HG02852 (cell line): ENCODE data around the gene TADA1.
A peak's percentile ranks its signal among the peaks of the same experiment; 100 is the strongest.

Experiments
- ATAC-seq: cut with Tn5 transposase; IDR thresholded peaks from one replicate; pipeline ENCODE4 v1.9.1; 2021; ENCODE audit warnings: mild to moderate bottlenecking, moderate library complexity; ENCODE audit not compliant: unreplicated experiment

Gene TADA1, protein sequence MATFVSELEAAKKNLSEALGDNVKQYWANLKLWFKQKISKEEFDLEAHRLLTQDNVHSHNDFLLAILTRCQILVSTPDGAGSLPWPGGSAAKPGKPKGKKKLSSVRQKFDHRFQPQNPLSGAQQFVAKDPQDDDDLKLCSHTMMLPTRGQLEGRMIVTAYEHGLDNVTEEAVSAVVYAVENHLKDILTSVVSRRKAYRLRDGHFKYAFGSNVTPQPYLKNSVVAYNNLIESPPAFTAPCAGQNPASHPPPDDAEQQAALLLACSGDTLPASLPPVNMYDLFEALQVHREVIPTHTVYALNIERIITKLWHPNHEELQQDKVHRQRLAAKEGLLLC

DNA sequence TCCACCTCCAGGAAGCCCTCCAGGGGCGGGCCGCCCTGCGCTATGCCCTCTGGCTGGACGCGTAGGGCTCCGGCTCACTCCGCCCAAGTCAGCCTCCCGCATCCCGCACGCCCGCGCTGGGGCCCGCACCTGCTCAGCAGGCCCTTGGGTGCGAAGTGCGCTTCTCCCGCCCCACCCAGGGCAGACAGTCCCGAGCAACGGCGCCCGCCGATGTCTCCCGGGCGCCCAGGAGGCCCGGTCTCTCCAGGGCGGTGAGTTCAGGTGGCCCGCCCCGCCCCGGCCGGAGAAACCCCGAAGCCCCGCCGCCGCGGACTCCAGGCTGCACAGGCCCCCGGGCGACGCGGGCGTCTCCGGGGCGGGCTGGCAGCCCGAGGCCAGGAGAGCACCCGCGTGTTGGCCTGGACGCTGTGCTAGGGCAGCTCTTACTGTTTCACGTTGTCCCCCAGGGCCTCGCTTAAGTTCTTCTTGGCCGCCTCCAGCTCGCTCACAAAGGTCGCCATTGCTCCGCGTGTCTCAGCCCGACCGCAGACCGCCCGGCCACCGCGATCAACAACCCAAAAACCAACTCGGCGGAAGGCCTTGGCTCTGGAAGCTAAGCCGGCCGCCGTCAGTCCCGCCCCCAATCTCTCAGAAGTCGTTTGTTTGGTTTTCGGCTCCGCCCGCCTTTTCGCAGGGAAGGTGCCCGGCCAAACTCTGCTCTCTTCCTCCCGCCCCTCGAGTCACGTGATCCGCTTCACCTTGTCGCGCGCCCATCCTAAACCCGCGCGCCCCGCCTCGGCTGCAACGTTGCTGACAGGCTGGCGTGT, at the start of gene TADA1:
TADA1 (minus strand) TSS at position 531 of the 806 bp plus-strand sequence; CDS start at position 500, 31 bp downstream.
- ATAC-seq: peak; percentile 83

DNA sequence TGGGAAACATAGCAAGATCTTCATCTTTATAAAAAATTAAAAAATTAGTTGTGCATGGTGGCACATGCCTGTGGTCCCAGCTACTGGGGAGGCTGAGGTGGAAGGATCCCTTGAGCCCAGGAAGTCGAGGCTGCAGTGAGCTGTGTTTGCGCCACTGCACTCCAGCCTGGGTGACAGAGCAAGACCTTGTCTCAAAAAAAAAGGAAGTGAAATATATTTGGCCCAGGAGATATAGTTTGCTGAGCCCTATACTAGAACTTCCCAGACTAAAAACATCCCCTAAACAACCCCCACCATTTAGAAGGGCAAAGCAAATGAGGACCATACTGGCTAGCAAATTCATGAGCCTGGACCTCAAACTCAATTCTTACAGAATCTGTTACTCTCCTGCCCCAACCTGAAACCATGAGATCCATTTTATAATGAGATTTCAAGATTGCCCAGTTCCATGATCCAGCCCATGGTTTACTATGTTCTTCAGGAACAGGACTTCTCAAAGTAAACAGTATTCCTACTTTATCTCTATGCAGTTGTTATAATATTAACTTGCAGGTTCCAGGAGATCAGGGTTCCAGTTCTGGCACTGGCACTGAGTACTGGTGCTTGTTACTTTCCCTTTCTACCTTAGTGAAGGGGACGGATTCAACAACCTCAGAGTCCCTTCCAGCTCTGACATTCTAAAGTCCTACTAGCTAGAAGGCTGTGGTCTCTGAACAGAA, 48.9 kb upstream of the TADA1 start:
- peak; percentile 89 for ATAC-seq

DNA sequence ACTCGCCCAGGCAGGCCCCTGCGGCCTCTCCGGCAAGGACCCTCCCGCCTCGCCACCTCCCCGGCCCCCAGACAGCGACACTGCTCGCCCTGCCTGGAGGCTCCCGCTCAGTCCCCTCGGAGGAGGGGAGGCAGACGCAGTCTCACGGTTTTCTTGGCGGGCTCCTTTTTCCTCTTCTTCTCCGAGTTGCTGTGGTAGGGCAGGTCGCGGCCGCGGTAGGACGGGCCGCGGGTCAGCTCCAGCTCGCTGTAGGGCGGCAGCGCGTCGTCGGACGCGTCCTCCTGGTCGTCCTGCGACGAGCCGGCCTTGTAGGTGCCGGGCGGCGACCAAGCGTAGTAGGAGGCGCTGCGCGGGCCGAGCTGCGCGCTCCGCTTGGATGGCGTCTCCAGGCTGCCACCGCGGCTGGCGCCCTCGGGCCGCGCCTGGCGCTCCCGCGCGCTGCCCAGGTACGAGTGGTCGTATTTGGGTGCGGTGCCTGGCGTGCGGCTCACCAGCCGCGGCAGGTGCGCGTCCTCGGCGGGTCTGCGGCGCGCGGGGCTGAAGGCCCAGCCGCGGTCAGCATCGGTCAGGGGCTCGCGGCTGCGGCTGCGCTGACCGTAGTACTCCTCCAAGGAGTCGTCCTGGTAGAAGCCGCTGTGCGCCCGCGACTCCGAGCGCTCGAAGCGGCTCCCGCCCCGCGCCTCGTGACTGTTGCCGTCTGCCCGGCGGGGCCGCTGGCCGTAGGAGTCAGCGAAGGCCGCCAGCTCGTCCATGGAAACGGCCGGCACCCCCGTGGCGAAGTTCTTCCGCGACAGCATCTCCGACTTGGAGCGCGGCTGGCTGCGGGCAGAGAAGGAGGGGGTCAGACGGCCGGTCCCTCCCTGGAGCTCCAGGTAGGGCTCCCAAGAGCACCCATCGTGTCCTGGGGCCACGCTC, 44.8 kb upstream of the TADA1 start:
- ATAC-seq: no peak

DNA sequence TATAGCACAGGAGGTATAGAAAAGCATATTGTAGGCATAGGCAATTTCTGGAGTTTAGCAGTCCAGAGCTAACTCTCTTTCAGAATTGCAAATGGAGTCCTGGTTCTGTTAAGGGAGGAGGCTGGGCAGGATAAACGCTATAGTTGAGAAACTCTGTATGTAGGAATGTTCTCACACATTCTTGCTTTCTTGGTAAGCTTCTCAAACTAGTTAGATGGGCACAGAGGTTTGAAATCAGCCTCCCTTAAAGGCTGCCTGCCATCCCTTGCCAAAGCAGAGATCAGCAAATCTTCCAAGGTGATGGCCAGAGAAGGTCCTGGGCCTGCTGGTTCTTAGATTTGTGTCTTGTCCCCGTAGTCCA, 42.9 kb upstream of the TADA1 start:
- no peak for ATAC-seq

DNA sequence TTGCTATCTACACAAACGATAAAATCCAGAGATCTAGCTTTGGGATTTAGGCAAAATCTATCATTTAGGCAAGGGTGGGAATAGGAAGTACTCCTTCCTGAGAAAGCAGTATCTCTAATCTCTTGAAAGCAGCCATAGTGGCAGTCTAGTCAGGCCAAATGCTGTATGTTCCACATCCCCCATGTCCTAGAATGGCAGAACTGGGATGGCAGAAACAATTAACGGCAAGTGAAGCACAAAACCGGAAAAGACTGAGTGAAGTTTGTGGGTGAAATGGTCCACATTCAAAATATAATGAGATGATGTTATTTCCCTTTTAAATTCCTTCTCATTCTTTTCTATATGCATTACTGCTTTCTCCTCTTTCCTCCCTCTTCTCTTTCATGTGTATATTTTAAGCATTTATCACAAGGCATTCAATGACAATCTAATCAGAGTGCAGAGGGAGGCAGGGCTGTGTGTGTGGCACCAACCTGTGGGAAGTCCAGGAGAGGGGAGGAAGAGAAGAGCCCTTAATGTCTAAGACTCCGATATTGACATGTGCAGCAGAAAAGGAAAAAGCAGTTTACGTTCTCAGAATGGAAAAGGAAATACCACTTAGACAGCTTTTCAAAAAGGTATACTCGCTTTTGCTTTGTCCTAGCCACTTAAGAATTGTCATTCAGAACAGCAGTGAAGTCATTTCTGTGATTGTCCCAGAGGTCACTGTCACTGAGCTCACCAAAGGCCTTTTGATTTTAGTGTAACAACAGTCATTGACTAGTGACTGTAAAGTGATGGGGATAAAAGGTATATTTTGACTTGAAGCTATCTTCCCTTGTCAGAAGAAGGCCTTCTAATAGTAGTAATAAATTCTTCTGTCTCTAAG, 42.3 kb upstream of the TADA1 start:
- ATAC-seq: no peak

GRCh38 chr1:166915941-166916340, 39.9 kb upstream of the TADA1 start:
- ATAC-seq: no peak

- ATAC-seq: no peak
Measured at GRCh38 chr1:166915042-166915441, 39.0 kb upstream of the TADA1 start.

DNA sequence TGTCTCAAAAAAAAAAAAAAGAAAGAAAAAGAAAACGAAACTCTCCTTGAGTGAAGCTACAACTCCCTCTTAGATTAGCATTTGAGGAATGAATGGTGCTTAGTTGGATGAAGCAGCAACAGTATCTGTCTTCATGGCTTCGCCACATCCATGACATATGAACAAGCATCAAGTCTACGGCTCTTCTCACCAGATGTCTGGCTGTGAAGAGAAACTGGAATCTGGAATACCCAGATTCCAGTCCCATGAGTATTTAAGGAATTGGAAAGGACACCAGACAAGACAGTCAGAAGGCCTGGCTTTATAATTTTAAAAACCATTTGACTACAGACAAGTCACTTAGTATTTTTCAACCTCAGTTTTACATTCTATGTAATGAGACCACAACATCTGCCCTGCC, 38.0 kb upstream of the TADA1 start:
- ATAC-seq: no peak

DNA sequence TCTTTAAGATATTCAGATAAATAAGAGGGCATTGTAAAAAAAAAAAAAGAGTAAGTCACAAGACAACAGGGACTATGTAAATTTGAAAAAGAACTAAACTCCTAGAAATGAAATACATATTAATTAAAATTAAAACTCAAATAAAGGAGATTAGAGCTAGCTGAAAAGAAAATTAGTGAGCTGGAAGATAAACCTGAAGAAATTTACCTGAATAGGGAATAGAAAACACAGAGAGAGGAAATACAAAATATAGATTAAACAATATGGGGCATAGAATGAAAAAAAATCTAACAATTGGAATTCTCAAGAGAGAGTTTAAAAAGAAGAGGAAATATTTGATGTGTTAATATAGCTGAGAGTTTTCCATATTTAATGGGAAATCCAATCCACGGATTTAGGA, 35.6 kb upstream of the TADA1 start:
- ATAC-seq: no peak

DNA sequence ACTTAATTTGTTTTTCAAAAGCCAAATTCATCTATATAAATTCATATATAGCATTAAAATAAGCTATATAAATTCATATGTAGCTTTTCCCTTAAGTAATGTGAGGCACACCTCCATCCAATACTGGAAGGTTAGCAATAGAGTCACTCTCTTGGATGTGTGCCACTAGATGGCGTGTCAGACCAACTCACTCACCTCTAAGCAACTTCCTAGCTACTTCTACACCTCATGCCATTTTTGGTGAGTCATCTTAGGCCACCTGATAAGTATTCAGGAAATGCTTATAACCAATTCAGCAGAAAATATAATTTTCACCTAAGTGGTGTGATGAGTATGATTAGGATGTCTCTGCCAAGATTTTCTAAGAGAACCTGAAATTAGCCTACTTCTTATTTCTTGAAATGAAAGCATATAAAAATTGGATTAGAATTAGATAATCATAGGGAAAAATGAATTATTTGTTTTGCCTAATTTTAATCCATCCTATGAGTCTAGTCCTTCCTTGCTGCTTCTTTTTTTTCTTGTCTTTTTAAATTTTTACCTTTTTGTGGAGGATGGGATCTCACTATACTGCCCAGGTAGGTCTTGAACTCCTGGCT, 34.4 kb upstream of the TADA1 start:
- ATAC-seq: peak; percentile 96

DNA sequence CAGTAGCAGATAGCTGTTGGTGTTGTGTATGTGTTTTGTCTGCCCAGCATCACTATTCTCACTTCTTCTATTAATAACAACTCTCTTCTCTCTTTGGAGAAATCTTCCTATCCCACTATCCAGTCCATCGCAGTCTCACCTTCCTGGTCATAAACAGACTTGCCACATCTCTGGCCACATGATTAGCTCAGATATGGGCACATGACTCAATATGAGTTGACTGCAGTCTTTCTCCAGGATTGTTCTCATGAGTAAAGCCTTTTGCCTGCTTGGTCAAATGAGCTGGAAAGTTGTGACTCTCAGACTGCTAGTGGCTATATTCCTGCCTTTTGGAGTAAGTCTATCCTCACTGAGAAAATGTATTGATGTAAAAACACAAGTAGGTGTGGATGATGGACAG, 32.9 kb upstream of the TADA1 start:
- ATAC-seq: no peak

- no peak for ATAC-seq
Measured at GRCh38 chr1:166907763-166908162, 31.7 kb upstream of the TADA1 start.

DNA sequence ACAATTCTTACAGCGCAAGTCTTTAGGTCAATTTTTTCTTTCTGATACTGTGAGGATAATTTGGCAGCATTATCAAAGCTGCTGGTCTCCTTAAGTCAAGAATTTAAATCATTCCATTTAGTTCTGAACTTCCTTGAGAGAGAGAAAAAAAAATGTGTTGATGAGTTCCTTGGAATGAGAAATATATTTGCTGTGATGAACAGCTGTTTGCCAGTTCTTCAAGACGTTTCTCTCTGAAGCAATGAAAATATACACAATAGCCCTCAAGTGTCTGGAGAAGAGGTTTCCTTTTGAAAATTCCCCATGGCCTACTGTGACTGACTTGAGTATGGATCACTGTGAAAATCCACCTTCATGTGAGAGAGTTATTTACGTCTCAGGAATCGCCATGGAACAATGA, 31.0 kb upstream of the TADA1 start:
- ATAC-seq: no peak

GRCh38 chr1:166906647-166907046, 30.6 kb upstream of the TADA1 start:
- no peak for ATAC-seq

- ATAC-seq: no peak
Measured at GRCh38 chr1:166905900-166906299, 29.8 kb upstream of the TADA1 start.

- ATAC-seq: no peak
Measured at GRCh38 chr1:166905136-166905535, 29.1 kb upstream of the TADA1 start.

GRCh38 chr1:166903232-166903631, 27.2 kb upstream of the TADA1 start:
- no peak for ATAC-seq

DNA sequence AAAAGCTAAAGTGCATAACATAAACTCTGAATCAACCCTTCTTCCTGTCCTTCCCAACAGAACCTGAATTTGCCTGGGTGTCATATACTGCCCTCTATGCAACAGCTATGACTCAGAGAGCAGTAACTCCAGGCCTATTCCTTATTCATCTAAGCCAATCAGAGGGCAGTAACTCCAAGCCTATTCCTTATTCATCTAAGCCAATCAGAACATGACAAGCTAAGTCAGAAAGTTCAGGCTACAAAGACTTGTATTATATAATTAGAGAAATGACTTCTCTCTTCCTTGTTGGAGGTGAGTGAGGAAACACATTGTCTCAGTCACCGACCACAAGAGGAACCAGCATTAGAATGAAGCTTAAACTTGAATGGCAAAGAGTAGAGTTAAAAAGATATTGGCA, 26.2 kb upstream of the TADA1 start:
- ATAC-seq: no peak

GRCh38 chr1:166900987-166901386, 24.9 kb upstream of the TADA1 start:
- no peak for ATAC-seq
